GM12878 (cell line): Measurements from ENCODE around the gene GLB1L3. TPM values are rescaled to one million over a fixed set of nuclear protein-coding genes. Genes with fewer than 3 reads are reported as not detected.

ENCODE experiments used
- ATAC-seq: fragments of 200-7000 bp; cut with Tn5 transposase; 3 replicates; pipeline ENCODE4 v1.9.1; 2020; ENCODE audit warnings: mild to moderate bottlenecking, moderate library complexity
- BruUV-seq: library from RNA; stranded (reverse); fragments of 400-500 nt; replicated peaks from 2 replicates; lab custom pipeline; 2021; lab: Mats Ljungman, UMichigan
- CTCF ChIA-PET: fragments of 300-600 bp; sonication (Branson Sonifier 250); formaldehyde crosslinking; extraction: SDS; loops from one replicate; lab custom pipeline; 2021; ENCODE audit warnings: inconsistent platforms; lab: Yijun Ruan, JAX
- POLR2A ChIA-PET: fragments of 350-600 bp; formaldehyde crosslinking; extraction: SDS; loops from one replicate; lab custom pipeline; 2021; ENCODE audit warnings: inconsistent platforms; lab: Charles Lee
- RAD21 ChIA-PET: fragments of 300-600 bp; sonication (Branson Sonifier 250); formaldehyde crosslinking; loops from one replicate; lab custom pipeline; 2023; ENCODE audit warnings: antibody characterized with exemption; ENCODE audit not compliant: unreplicated experiment; lab: Charles Lee
- SMC1A ChIA-PET: fragments of 300-600 bp; sonication (Branson Sonifier 250); formaldehyde crosslinking; loops from one replicate; lab custom pipeline; 2023; ENCODE audit not compliant: unreplicated experiment, uncharacterized antibody; lab: Charles Lee
- DNase-seq: peaks from one replicate; pipeline ENCODE4 v3.0.0-alpha.2; 2011; ENCODE audit warnings: low read depth, low spot score
- FAIRE-seq: peaks from 3 replicates; lab custom pipeline; 2011; peaks lifted over from hg19 to GRCh38; lab: Jason Lieb, UNC
- H2AFZ ChIP-seq: 2 replicates; pipeline ENCODE4 v1.6.0; 2011; ENCODE audit warnings: low read depth, low read length, control low read depth; ENCODE audit not compliant: control insufficient read depth
- H3K27ac ChIP-seq: 2 replicates; pipeline ENCODE4 v1.5.1; 2011; ENCODE audit warnings: control low read depth; ENCODE audit not compliant: control insufficient read depth, insufficient read depth
- H3K27me3 ChIP-seq, 2 experiments: replicated peaks in 1 of 2; 2 replicates each; pipeline versions ENCODE4 v1.6.0 to v1.6.1; 2011; ENCODE audit warnings: low read length in 1 of 2; ENCODE audit not compliant: control insufficient read depth in 2 of 2, insufficient read depth in 2 of 2
- H3K36me3 ChIP-seq, 2 experiments: 2 replicates each; pipeline ENCODE4 v1.5.1; 2011; ENCODE audit warnings: low read length in 1 of 2; ENCODE audit not compliant: control insufficient read depth in 2 of 2, insufficient read depth in 2 of 2
- H3K4me1 ChIP-seq: 2 replicates; pipeline ENCODE4 v1.6.1; 2011; ENCODE audit warnings: mild to moderate bottlenecking, low read length, moderate library complexity, mixed read lengths; ENCODE audit not compliant: control insufficient read depth, insufficient read depth
- H3K4me2 ChIP-seq: 2 replicates; pipeline ENCODE4 v1.6.0; 2011; ENCODE audit warnings: control low read depth; ENCODE audit not compliant: control insufficient read depth, insufficient read depth
- H3K4me3 ChIP-seq: fragments of 200-600 bp; sonication (generic); 2 replicates; pipeline ENCODE4 v1.5.1; 2016
- H3K79me2 ChIP-seq: 2 replicates; pipeline ENCODE4 v1.6.0; 2011; ENCODE audit warnings: low read length; ENCODE audit not compliant: control insufficient read depth, insufficient read depth
- H3K9ac ChIP-seq: 2 replicates; pipeline ENCODE4 v1.8.0; 2011; ENCODE audit warnings: low read length, control low read depth, mixed read lengths; ENCODE audit not compliant: control insufficient read depth, insufficient read depth
- H3K9me3 ChIP-seq: replicated peaks from 3 replicates; pipeline ENCODE4 v1.5.1; 2011; ENCODE audit warnings: mild to moderate bottlenecking, low read length; ENCODE audit not compliant: control insufficient read depth, insufficient read depth
- H4K20me1 ChIP-seq: 2 replicates; pipeline ENCODE4 v1.6.0; 2011; ENCODE audit not compliant: control insufficient read depth, insufficient read depth
- BMI1 ChIP-seq: fragments of 450-650 bp; IDR thresholded peaks from 2 replicates; pipeline ENCODE4 v1.6.1; 2016; ENCODE audit warnings: mild to moderate bottlenecking, moderate library complexity, borderline replicate concordance
- CEBPB ChIP-seq, 2 experiments: fragments of 150-350 bp in 1 of 2; IDR thresholded peaks; 2 replicates each; pipeline ENCODE4 v1.6.1; 2012 to 2014; ENCODE audit warnings: low read depth in 2 of 2, low read length in 2 of 2, borderline replicate concordance in 1 of 2, inconsistent platforms in 1 of 2
- E2F4 ChIP-seq: IDR thresholded peaks from 2 replicates; pipeline ENCODE4 v1.6.1; 2012; ENCODE audit warnings: low read depth, low read length, improper control_type of control experiment
- EZH2 ChIP-seq: IDR thresholded peaks from 2 replicates; pipeline ENCODE4 v1.6.1; 2012; ENCODE audit warnings: low read depth, mild to moderate bottlenecking, control low read depth, inconsistent platforms, low read length, borderline replicate concordance; ENCODE audit not compliant: control insufficient read depth
- JUND ChIP-seq: IDR thresholded peaks from 2 replicates; pipeline ENCODE4 v1.6.1; 2012; ENCODE audit warnings: low read depth, mild to moderate bottlenecking, low read length, improper control_type of control experiment, moderate library complexity
- KDM1A ChIP-seq: fragments of 200-600 bp; sonication (generic); IDR thresholded peaks from 2 replicates; pipeline ENCODE4 v1.6.1; 2016; ENCODE audit warnings: borderline replicate concordance
- MYB ChIP-seq: fragments of 150-350 bp; IDR thresholded peaks from 2 replicates; pipeline ENCODE4 v1.6.1; 2014; ENCODE audit warnings: mild to moderate bottlenecking, low read depth, low read length, borderline replicate concordance
- NR2C1 ChIP-seq: fragments of 450-650 bp; IDR thresholded peaks from 2 replicates; pipeline ENCODE4 v1.6.1; 2017; ENCODE audit warnings: antibody characterized with exemption, mild to moderate bottlenecking, moderate library complexity
- NR2F1 ChIP-seq: fragments of 450-650 bp; conservative IDR thresholded peaks from 2 replicates; pipeline ENCODE4 v1.6.1; 2017; ENCODE audit warnings: mild to moderate bottlenecking
- POU2F2 ChIP-seq: IDR thresholded peaks from 3 replicates; pipeline ENCODE4 v1.6.1; 2011; ENCODE audit warnings: low read depth, mild to moderate bottlenecking, low read length, borderline replicate concordance
- RAD51 ChIP-seq: fragments of 450-650 bp; IDR thresholded peaks from 2 replicates; pipeline ENCODE4 v1.6.1; 2016; ENCODE audit warnings: moderate library complexity, mild to moderate bottlenecking, inconsistent platforms
- RBBP5 ChIP-seq: fragments of 200-600 bp; sonication (generic); conservative IDR thresholded peaks from 2 replicates; pipeline ENCODE4 v1.6.1; 2016
- RCOR1 ChIP-seq: conservative IDR thresholded peaks from 2 replicates; pipeline ENCODE4 v1.6.1; 2012; ENCODE audit warnings: low read depth, low read length, improper control_type of control experiment
- REST ChIP-seq: IDR thresholded peaks from 2 replicates; pipeline ENCODE4 v1.6.1; 2012; ENCODE audit warnings: mild to moderate bottlenecking, low read depth, low read length
- SUPT20H ChIP-seq: IDR thresholded peaks from 2 replicates; pipeline ENCODE4 v1.6.1; 2011; ENCODE audit warnings: low read depth, mild to moderate bottlenecking, low read length, moderate library complexity, borderline replicate concordance; ENCODE audit not compliant: control insufficient read depth
- TARDBP ChIP-seq: IDR thresholded peaks from 2 replicates; pipeline ENCODE4 v1.6.1; 2016; ENCODE audit warnings: borderline replicate concordance
- TBL1XR1 ChIP-seq: IDR thresholded peaks from 2 replicates; pipeline ENCODE4 v1.6.1; 2012; ENCODE audit warnings: low read depth, low read length, improper control_type of control experiment
- ZNF24 ChIP-seq: fragments of 450-650 bp; IDR thresholded peaks from 2 replicates; pipeline ENCODE4 v1.6.1; 2017; ENCODE audit warnings: antibody characterized with exemption, mild to moderate bottlenecking
- WGBS: methylation state at CpG from one replicate; pipeline ENCODE4 v1.1.6; 2016; ENCODE audit warnings: low lambda C conversion rate; ENCODE audit not compliant: insufficient replicate concordance, insufficient coverage; ENCODE audit errors: missing lambda C conversion rate; 5-methylcytosine and 5-hydroxymethylcytosine counted together
- in situ Hi-C: fragments of 300-500 bp; cut with MboI; formaldehyde crosslinking; loops from 9 replicates; pipeline ENCODE4 v1.14.3; 2018; ENCODE audit warnings: mixed read lengths
- intact Hi-C: fragments of 100-400 bp; cut with micrococcal nuclease; formaldehyde crosslinking; loops from one replicate; pipeline ENCODE4 v1.14.2; 2022; ENCODE audit not compliant: unreplicated experiment
- polyA plus RNA-seq, 11 experiments: library from polyadenylated mRNA; depleted of rRNA in 4 of 11; unstranded in 6 of 11; stranded (reverse) in 5 of 11; fragments of >200 nt; fragmentation: Nextera tagmentation in 4 of 11; fragmentation: Illumina TruSeq in 1 of 11; extraction: Ambion mirVana in 4 of 11; extraction: Trizol in 1 of 11; gene quantifications; 1 replicate in 1 of 11; 2 replicates in 10 of 11; pipeline versions ENCODE4 v1.2.1 to v1.2.3, GENCODE V29; 2011 to 2016; ENCODE audit warnings: inconsistent platforms in 2 of 11, missing spikeins in 2 of 11, low read depth in 1 of 11
- total RNA-seq, 4 experiments: library from RNA; depleted of rRNA in 3 of 4; stranded (reverse); fragments of >200 nt in 3 of 4; fragmentation: Illumina TruSeq in 1 of 4; extraction: Trizol in 1 of 4; gene quantifications; 2 replicates each; pipeline versions ENCODE4 v1.2.1 to v1.2.3, GENCODE V29; 2013 to 2021

GLB1L3 gene
- total and polyA plus RNA-seq, 10 of the 15 experiments (the other 5 are each of a cell fraction or from before 2014, with no cell fraction given) = 0.53 to 2.9 (median 1.9) TPM; not detected in 1

DNA sequence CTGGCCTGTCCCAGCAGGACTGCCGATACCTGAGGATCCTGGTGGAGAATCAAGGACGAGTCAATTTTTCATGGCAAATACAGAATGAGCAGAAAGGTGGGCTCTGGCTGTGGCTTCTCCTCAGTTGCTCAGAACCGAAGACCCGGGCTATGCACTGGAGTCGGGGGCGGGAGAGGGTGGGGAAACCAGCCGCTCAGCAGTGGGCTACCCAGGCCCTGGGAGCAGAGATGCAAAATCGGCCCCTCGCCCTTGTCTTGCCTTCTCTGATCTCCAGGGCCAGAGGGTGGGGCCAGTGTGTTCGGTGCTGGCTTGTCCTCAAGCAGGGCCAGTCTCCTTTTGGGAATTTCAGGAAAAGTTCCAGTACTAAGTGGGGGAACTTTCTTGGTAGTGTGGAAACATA, 37.2 kb downstream of the GLB1L3 start (continued):
- TF ChIP-seq EZH2 (no peak), RAD51 (no peak), NR2C1 (no peak), TARDBP (no peak), POU2F2 (no peak), TBL1XR1 (no peak), RCOR1 (no peak), JUND (no peak)
- TF ChIP-seq, all 136 proteins: peak for 0

GRCh38 chr11:134313821-134314607, 37.8 kb downstream of the GLB1L3 start:
- Histone ChIP-seq H4K20me1 (no peaks in the 10 kb centered on the region), H3K9me3 (no peaks in the 10 kb centered on the region; the same call in 2 of the 3 replicates), H3K4me3 (no peak overlapping the region), H3K27me3 (no peaks in the 10 kb centered on the region), H2AFZ (no peak overlapping the region), H3K4me2 (no peak overlapping the region), H3K27ac (no peak overlapping the region), H3K4me1 (no peaks in the 10 kb centered on the region), H3K36me3 (no peaks in the 10 kb centered on the region), H3K9ac (no peak overlapping the region), H3K79me2 (no peaks in the 10 kb centered on the region)
- DNase-seq = no peak
- no TSS peak for BruUV-seq
- ChIA-PET SMC1A (no interaction called here), RAD21 (no interaction called here), POLR2A (no interaction called here), CTCF (no interaction called here)
- no peak for FAIRE-seq
- WGBS = 50% methylated on average over 9 of the region's 9 CpGs
- no peak for ATAC-seq
- in situ Hi-C loops (no loop called here), intact Hi-C loops (no loop called here)
- TF ChIP-seq CEBPB (IDR thresholded peaks at IDR 0.05; ENCODE audit: borderline replicate concordance in 1 of 2, low read depth in 2 of 2, low read length in 2 of 2) (no peak), E2F4 (no peak), MYB (no peak), TBL1XR1 (no peak), RBBP5 (no peak), BMI1 (no peak), NR2F1 (no peak), SUPT20H (no peak), KDM1A (no peak), ZNF24 (no peak), REST (no peak)
